Brain microvascular endothelial cell (primary cell): Measurements from ENCODE around the gene UROS.

Experiments
- DNase-seq: peaks from one replicate; pipeline ENCODE4 v3.0.0-alpha.2; 2020
- H3K27ac ChIP-seq: fragments of 250-450 bp; sonication (Bioruptor Pico); 2 replicates; pipeline ENCODE4 v1.5.1; 2020; ENCODE audit warnings: mild to moderate bottlenecking, moderate library complexity
- H3K27me3 ChIP-seq: fragments of 250-450 bp; sonication (Bioruptor Pico); replicated peaks from 2 replicates; pipeline ENCODE4 v1.5.1; 2020; ENCODE audit warnings: mild to moderate bottlenecking
- H3K36me3 ChIP-seq: fragments of 250-450 bp; sonication (Bioruptor Pico); replicated peaks from 2 replicates; pipeline ENCODE4 v1.5.1; 2020; ENCODE audit warnings: mild to moderate bottlenecking
- H3K4me3 ChIP-seq: 2 replicates; pipeline ENCODE4 v1.5.1; 2011; ENCODE audit warnings: low read depth, mild to moderate bottlenecking, control low read depth, low read length, moderate library complexity
- CTCF ChIP-seq: IDR thresholded peaks from 2 replicates; pipeline ENCODE4 v1.5.1; 2011; ENCODE audit warnings: low read depth, mild to moderate bottlenecking, moderate library complexity, low read length, control low read depth, inconsistent platforms; ENCODE audit errors: missing control alignments
- in situ Hi-C: cut with HindIII; loops from 2 replicates; pipeline ENCODE4 v1.10.0; 2017; ENCODE audit warnings: low sequenced_read_pairs, low pct_ligation_motif_present

The UROS gene

GRCh38 chr10:125824736-125825135 is 1.7 kb upstream of the UROS start:
- TF ChIP-seq CTCF = no peak
- H3K36me3 ChIP-seq = peaks cover 26% of the 10 kb centered on the region
- peak overlapping the region; percentile 99 for H3K4me3 ChIP-seq
- no peak overlapping the region for H3K27ac ChIP-seq
- in situ Hi-C loops = no loop called here
- DNase-seq = no peak
- H3K27me3 ChIP-seq = no peaks in the 10 kb centered on the region

- in situ Hi-C loops = no loop called here
- Histone ChIP-seq H3K36me3 (peaks cover 16% of the 10 kb centered on the region), H3K27me3 (no peaks in the 10 kb centered on the region), H3K4me3 (peak overlapping the region; percentile 99), H3K27ac (peak overlapping the region; percentile 100)
- no peak for TF ChIP-seq CTCF
- no peak for DNase-seq
Measured at GRCh38 chr10:125823663-125824251, 699 bp upstream of the UROS start.

- Histone ChIP-seq H3K36me3 (no peaks in the 10 kb centered on the region), H3K27ac (no peak overlapping the region), H3K4me3 (no peak overlapping the region), H3K27me3 (no peaks in the 10 kb centered on the region)
- DNase-seq = no peak
- TF ChIP-seq CTCF = no peak
- in situ Hi-C loops = no loop called here
Measured at GRCh38 chr10:125820701-125821100, 2.4 kb downstream of the UROS start.

- no peak for DNase-seq
- H3K27ac ChIP-seq = no peak overlapping the region
- no peaks in the 10 kb centered on the region for H3K27me3 ChIP-seq
Measured at GRCh38 chr10:125817337-125817946, 5.6 kb downstream of the UROS start.

GRCh38 chr10:125816548-125816947 is 6.5 kb downstream of the UROS start:
- no peak overlapping the region for H3K27ac ChIP-seq
- no peak overlapping the region for H3K4me3 ChIP-seq
- DNase-seq = no peak
- TF ChIP-seq CTCF = no peak
- peaks cover 10% of the 10 kb centered on the region for H3K36me3 ChIP-seq
- no peaks in the 10 kb centered on the region for H3K27me3 ChIP-seq
- in situ Hi-C loops = no loop called here

More at GRCh38 chr10:125817337-125817946, 5.6 kb downstream of the UROS start:
- Histone ChIP-seq H3K4me3 (no peak overlapping the region), H3K36me3 (peaks cover 10% of the 10 kb centered on the region)
- in situ Hi-C loops = no loop called here
- no peak for TF ChIP-seq CTCF

GRCh38 chr10:125815764-125816163 is 7.3 kb downstream of the UROS start:
- Histone ChIP-seq H3K36me3 (peaks cover 12% of the 10 kb centered on the region), H3K4me3 (no peak overlapping the region), H3K27ac (no peak overlapping the region), H3K27me3 (no peaks in the 10 kb centered on the region)
- no peak for TF ChIP-seq CTCF
- in situ Hi-C loops = no loop called here
- DNase-seq = no peak
